ENCODE data around the gene NOTO. TPM values are rescaled to one million over a fixed set of nuclear protein-coding genes. Genes with fewer than 3 reads are reported as not detected.

The NOTO gene
- polyA plus RNA-seq, 1 donor (not counting 4 experiments of a cell fraction or from before 2014, with no cell fraction given): not detected

GRCh38 chr2:73225513-73226360 lies 23.4 kb downstream of the NOTO start:
- Histone ChIP-seq H3K9me3 (ENCODE audit: control insufficient read depth, low read depth, low read length) (no peaks in the 10 kb centered on the region), H3K27me3 (ENCODE audit: control insufficient read depth, extremely low read depth, insufficient read depth, low read length) (no peaks in the 10 kb centered on the region), H4K20me1 (ENCODE audit: control insufficient read depth, extremely low read depth, insufficient read depth, low read length) (no peaks in the 10 kb centered on the region), H3K4me2 (ENCODE audit: control insufficient read depth, extremely low read depth, insufficient read depth, low read depth, low read length) (no peak overlapping the region), H3K9me1 (ENCODE audit: control insufficient read depth, extremely low read depth, insufficient read depth, low read length) (no peaks in the 10 kb centered on the region), H3K79me2 (ENCODE audit: control insufficient read depth, insufficient read depth, low read length) (no peaks in the 10 kb centered on the region), H3K4me3 (ENCODE audit: control insufficient read depth in 2 of 3, extremely low read depth in 1 of 3, insufficient read depth in 2 of 3, low read depth in 1 of 3, low read length in 3 of 3) (no peak overlapping the region), H3K9ac (ENCODE audit: control insufficient read depth, extremely low read depth, insufficient read depth, low read length) (no peak overlapping the region), H3K36me3 (ENCODE audit: control insufficient read depth in 2 of 2, extremely low read depth in 1 of 2, insufficient read depth in 2 of 2, low read length in 2 of 2) (peaks cover 22 to 23% of the 10 kb centered on the region in 2 experiments), H2AFZ (ENCODE audit: control insufficient read depth, low read length) (no peak overlapping the region), H3K27ac (ENCODE audit: control insufficient read depth, insufficient read depth, low read length) (no peak overlapping the region), H3K4me1 (ENCODE audit: control insufficient read depth, extremely low read depth, insufficient read depth, low read length) (no peaks in the 10 kb centered on the region)
- no peak for DNase-seq (ENCODE audit: low read depth, low spot score)
- FAIRE-seq: no peak
- dilution Hi-C loops (cut with MboI; ENCODE audit: extremely low pct_ligation_motif_present, low sequenced_read_pairs): no loop called here
- no peak for TF ChIP-seq CTCF (optimal IDR thresholded peaks at IDR 0.05 in 1 of 3, IDR thresholded peaks at IDR 0.05 in 1 of 3, conservative IDR thresholded peaks at IDR 0.05 in 1 of 3; ENCODE audit: extremely low read depth in 1 of 3, insufficient read depth in 2 of 3, low read length in 3 of 3)
- no peak for TF ChIP-seq EZH2 (IDR thresholded peaks at IDR 0.05; ENCODE audit: low read length)

DNA sequence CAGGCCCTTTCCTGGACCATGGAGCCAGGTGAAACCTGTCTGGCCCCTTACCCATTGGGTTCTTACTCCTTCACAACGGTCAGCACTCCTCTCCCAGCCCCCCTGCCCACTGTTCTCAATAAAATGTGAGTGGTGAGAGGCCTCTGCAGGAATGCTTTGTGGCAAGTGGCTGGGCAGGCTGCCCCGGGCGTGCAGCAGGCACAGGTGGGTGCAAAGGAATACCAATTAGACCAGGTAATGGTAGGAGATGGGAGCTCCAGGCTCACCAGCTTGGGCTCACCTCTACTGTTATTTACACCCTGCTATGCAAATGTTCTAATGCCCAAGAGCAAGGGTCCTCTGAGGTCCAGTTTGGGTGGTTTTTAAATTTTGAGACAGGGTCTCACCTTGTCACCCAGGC lies 24.7 kb downstream of the NOTO start:
- H3K9ac ChIP-seq (ENCODE audit: control insufficient read depth, extremely low read depth, insufficient read depth, low read length): no peak overlapping the region
- peaks cover 16% of the 10 kb centered on the region in 2 experiments for H3K36me3 ChIP-seq (ENCODE audit: control insufficient read depth in 2 of 2, extremely low read depth in 1 of 2, insufficient read depth in 2 of 2, low read length in 2 of 2)
- DNase-seq (ENCODE audit: low read depth, low spot score) (no peak), FAIRE-seq (no peak)
- no peaks in the 10 kb centered on the region for H3K79me2 ChIP-seq (ENCODE audit: control insufficient read depth, insufficient read depth, low read length)
- H3K4me2 ChIP-seq (ENCODE audit: control insufficient read depth, extremely low read depth, insufficient read depth, low read depth, low read length): no peak overlapping the region
- dilution Hi-C loops (cut with MboI; ENCODE audit: extremely low pct_ligation_motif_present, low sequenced_read_pairs): no loop called here
- H3K27ac ChIP-seq (ENCODE audit: control insufficient read depth, insufficient read depth, low read length): no peak overlapping the region
- no peaks in the 10 kb centered on the region for H4K20me1 ChIP-seq (ENCODE audit: control insufficient read depth, extremely low read depth, insufficient read depth, low read length)
- H3K9me3 ChIP-seq (ENCODE audit: control insufficient read depth, low read depth, low read length): no peaks in the 10 kb centered on the region
- no peak overlapping the region for H2AFZ ChIP-seq (ENCODE audit: control insufficient read depth, low read length)
- TF ChIP-seq EZH2 (IDR thresholded peaks at IDR 0.05; ENCODE audit: low read length) (no peak), CTCF (optimal IDR thresholded peaks at IDR 0.05 in 1 of 3, IDR thresholded peaks at IDR 0.05 in 1 of 3, conservative IDR thresholded peaks at IDR 0.05 in 1 of 3; ENCODE audit: extremely low read depth in 1 of 3, insufficient read depth in 2 of 3, low read length in 3 of 3) (no peak)
- no peaks in the 10 kb centered on the region for H3K4me1 ChIP-seq (ENCODE audit: control insufficient read depth, extremely low read depth, insufficient read depth, low read length)
- no peaks in the 10 kb centered on the region for H3K9me1 ChIP-seq (ENCODE audit: control insufficient read depth, extremely low read depth, insufficient read depth, low read length)
- no peak overlapping the region for H3K4me3 ChIP-seq (ENCODE audit: control insufficient read depth in 2 of 3, extremely low read depth in 1 of 3, insufficient read depth in 2 of 3, low read depth in 1 of 3, low read length in 3 of 3)
- no peaks in the 10 kb centered on the region for H3K27me3 ChIP-seq (ENCODE audit: control insufficient read depth, extremely low read depth, insufficient read depth, low read length)
